Effector CD4-positive, alpha-beta T cell (primary cell): ENCODE results near the gene RPLP2.
A peak's percentile ranks its signal among the peaks of the same experiment; 100 is the strongest.

Experiments used
- DNase-seq: peaks from one replicate; pipeline ENCODE4 v3.0.0-alpha.2; 2020

The RPLP2 gene

GRCh38 chr11:839280-839623 is 29.5 kb downstream of the RPLP2 start:
- no peak for DNase-seq

- no peak for DNase-seq
Measured at GRCh38 chr11:839875-840617, 30.3 kb downstream of the RPLP2 start.

DNA sequence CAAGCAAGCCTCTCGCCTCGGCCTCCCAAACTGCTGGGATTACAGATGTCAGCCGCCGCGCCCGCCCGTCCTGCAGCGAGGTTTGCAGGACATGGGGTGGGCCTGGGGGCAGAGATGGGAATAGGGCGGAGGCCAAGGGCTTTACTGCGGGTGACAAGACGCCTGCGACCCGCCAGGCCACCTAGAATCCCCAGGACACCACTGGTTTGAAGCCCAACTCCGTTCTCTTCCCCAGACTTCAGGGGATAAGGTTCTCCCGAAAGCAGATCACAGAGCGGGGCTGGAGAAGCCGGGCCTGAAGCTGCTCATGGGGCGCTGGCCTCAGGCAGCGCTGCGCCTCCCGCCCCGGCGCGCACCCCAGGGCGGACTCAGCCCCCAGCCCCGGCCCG is 32.2 kb downstream of the RPLP2 start:
- DNase-seq: no peak

DNA sequence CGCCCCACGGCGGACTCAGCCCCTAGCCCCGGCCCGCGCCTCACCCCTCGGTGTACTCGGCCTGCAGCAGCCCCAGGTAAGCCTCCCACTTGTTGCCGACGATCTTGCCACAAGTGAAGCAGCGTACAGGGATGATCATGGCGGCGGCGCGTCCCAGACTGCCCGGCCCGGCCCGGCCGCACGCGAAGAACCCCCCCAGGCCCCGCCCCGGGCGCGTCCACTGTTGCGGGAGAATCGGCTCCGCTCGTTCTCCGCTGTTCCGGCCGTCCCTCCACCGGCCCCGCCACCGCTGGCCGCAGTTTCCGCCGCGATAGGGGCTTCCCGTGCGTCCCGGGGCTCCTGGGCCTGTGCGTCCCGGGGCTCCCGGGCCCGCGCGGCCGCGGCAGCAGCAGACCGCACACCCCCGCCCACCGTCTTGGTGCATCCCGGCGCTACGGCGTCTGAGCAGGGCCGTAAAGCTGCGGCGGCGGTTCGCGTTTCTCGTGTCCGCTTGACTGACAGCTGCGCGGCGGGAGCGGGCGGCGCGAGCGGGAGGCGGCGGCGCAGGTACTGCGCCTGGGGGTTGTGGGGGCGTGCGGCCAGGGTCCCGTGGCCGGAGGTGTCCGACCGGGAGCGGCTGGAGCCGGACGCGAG is 32.7 kb downstream of the RPLP2 start, which contains the start of the genes POLR2L and TSPAN4:
POLR2L (minus strand) TSS at position 160 of the 633 bp plus-strand sequence; CDS start at position 139, 21 bp downstream.
TSPAN4 (plus strand) TSS at position 483 of the 633 bp plus-strand sequence. CDS start 7,453 bp downstream, outside the sequence.
- DNase-seq: peak; percentile 83

DNA sequence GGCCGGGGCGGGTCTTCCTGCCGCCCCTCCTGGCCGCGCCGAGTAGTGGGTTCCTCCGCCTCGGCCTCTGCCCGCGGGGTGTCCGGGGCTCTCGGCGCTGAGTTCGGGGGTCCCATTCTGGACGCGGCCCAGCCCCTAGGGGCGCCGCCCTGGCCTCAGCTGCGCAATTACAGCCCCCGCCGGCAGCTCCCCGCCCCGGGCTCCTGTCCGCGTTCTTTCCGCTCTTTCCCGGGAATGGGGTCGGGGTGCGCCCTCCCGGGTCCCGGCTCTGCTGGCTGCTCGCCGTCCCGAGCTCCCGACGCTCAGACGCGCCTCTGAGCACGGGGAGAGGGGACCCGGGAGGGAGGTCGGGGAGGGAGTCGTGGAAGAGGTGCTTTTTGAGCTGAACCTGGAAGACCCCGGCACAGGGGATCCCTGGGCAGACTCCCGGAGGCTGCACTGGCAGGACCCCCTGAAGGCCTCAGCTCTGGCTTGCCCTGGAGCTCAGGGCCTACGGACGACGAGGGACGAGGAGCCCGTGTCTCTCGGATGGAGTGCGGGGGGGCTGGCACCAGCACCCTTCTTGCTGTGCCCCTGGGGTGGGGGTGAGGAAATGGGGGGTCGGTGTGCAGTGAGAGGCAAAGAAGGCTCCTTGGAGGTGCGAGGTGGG is 33.4 kb downstream of the RPLP2 start:
- DNase-seq: no peak

GRCh38 chr11:843818-844692 is 34.3 kb downstream of the RPLP2 start:
- DNase-seq: no peak

GRCh38 chr11:844693-845644 is 35.2 kb downstream of the RPLP2 start:
- no peak for DNase-seq

DNA sequence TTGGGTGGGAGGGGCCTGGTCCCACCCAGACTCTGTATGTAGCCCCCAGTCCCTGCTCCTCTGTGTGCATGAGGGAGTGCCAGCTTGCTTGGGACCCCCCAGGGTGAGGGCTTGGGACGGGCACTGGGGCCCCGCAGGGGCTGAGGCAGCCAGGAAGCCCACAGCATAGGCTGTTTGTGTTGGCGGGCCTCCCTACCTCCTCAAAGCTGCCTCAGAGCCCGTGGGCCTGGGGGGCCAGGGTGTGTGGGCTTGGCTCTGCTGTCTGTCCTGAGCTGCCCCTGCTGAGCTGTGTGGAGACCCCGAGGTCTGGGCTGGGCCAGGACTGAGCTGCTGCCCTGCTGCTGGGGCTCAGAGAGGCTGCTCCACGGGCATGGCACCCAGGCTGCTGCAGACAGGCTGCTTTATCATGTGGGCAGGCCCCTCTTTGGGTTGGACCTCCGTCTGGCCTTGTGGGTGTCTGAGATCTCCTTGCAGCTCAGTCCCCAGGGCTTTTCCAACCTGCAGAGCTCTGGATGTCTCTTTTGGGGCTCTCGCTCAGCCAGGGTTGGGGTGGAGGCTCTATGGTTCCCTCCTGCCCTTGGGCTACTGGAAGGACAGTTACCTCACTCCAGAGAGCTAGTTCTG is 36.2 kb downstream of the RPLP2 start:
- no peak for DNase-seq

DNA sequence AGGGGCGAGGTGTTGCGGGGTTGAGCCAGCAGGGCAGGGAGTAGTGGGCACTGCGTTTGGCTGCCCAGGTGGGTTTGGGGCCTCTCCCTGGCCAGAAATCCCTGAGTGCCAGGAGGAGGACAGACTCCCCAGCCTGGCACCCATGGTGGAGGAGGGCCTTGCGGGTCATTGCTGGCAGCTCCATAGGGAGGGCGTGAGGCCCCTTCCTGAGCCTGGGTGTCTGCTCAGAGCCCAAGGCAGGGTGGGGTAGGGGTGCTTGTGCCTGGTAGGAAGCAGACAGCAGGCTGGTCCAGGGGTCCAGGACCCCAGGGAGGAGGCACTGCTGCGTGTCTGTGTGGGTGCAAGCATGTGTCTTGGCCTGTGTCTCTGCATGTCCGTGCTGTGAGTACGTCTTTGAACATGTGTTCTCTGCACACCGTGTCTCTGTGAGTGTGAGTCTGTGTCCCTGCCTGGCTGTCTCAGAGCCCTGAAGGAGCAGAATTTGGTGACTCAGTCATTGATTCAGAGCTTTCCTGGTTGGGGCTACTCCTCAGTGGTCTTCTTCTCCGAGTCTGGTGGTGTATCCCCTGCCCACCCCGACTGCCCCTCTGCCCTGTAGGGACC is 36.8 kb downstream of the RPLP2 start:
- no peak for DNase-seq

- DNase-seq: no peak
Measured at GRCh38 chr11:847876-848275, 38.1 kb downstream of the RPLP2 start.

DNA sequence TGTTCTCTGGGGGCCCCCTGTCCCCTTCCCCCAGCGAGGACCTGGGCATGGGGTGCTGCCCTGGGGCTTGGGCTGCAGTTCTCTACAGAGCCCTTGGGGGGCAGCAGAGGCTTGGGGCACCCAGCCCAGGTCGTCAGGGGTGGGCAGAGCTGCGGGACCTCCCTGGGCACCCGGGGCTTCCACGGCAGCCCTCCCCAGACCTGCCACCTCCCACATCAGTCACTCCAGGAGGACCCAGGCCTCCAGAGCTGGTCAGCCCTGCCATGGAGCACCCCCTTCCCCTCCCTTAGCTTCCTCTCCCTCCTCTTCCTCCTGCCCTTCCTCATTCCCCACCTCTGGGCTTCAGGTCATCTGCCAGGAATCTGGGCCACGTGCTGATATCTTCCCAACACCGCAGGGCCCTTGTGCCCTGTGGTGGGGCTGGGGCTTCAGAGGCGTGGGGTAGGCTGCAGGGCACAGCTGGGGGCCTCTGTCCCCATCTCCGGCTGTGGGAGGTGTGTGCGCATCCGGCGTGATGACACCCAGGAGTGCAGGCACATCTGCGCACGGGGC is 38.7 kb downstream of the RPLP2 start:
- DNase-seq: peak; percentile 55

GRCh38 chr11:849104-849824 is 39.5 kb downstream of the RPLP2 start:
- peak; percentile 23 for DNase-seq

DNA sequence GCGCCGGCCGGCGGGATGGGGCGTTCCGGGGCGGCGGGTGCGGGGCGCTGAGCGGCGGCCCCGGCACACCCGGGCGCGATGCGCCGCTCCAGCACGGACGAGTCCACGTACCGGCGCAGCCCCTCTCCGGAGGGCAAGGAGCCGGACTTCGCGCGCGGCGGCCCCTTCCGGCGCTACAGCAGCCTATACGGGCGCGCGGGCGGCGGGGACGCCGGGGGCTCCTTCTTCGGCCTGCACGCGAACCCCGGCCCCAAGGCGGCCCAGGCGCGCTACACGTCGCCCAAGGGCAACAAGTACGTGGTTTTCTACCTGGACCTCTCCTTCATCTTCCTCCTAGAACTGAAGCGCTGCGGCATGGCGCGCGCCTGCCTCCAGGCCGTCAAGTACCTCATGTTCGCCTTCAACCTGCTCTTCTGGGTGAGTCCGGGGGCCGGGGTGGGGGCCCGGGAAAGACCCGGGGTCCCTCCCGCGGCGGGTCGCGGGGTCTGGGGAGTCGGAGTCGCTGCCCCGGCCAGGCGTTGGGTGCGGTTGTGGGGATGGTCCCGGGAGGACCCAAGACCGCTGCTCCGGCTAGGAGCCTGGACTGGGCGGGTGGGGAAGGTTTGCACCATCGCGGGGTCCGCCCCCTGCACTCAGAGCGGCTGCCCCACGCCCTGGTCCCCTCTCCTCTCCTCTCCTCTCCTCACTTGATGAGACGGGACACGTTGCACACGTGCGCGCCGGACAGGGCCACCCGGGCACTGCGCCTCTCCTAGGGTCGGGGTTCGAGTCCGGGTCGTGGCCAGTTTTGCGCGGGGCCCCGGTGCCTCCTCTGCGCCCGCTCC is 40.4 kb downstream of the RPLP2 start:
- no peak for DNase-seq

- DNase-seq: no peak
Measured at GRCh38 chr11:850775-851763, 41.3 kb downstream of the RPLP2 start.

GRCh38 chr11:852762-853161 is 43.0 kb downstream of the RPLP2 start:
- DNase-seq: no peak

DNA sequence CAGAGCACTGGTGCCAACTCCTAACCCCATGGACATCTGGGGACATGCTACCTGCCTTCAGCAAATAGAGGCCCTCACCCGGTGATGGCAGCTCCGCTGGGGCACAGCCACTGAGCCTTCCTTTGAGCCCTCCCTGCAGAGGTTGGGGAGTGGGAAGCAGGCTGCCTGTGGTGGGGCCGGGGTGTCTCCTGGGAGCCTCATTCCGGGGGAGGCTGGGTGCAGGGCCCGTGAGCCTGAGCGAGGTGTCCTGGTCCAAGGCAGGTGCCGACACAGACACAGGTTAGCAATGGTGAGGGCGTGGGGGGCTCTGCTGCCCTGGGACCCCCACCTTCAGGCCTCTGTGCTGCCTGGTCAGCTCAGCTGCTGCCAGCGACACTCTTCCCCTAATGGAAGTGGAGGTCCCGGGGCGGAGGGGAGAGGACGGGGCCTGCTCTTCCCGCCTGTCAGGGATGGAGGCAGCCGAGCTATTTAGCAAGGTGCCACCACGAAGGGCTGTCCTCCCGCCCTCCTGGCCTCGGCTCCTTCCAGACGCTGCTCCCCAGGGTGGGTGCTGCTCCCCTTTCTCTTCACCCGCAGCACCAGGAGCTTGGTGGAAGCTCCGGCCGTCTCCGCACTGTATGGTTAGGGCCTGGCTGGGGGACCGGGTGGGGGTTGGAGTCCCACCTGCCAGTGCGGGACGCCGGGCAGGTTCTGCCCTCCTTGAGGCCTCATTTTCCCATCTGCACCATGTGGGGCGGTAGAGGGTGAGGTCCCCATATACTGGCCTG is 44.1 kb downstream of the RPLP2 start:
- no peak for DNase-seq
